Type B pancreatic cell (in vitro differentiated cells): ENCODE results near the gene NTM. TPM values are rescaled to one million over a fixed set of nuclear protein-coding genes. Genes with fewer than 3 reads are reported as not detected.

ENCODE experiments used
- DNase-seq: peaks from one replicate; pipeline ENCODE4 v3.0.0; 2021; ENCODE audit warnings: mixed read lengths; ENCODE audit not compliant: unreplicated experiment; ENCODE audit errors: extremely low spot score
- H3K27ac Mint-ChIP-seq: 2 replicates; pipeline ENCODE4 v1.8.0; 2021; ENCODE audit warnings: mild to moderate bottlenecking, mixed read lengths
- H3K27me3 Mint-ChIP-seq: 2 replicates; pipeline ENCODE4 v1.8.0; 2021; ENCODE audit warnings: mixed read lengths
- H3K36me3 Mint-ChIP-seq: 2 replicates; pipeline ENCODE4 v1.8.0; 2021; ENCODE audit warnings: mixed read lengths
- H3K4me1 Mint-ChIP-seq: one replicate; pipeline ENCODE4 v1.8.0; 2021; ENCODE audit warnings: mixed read lengths; ENCODE audit not compliant: unreplicated experiment
- H3K4me3 Mint-ChIP-seq: 2 replicates; pipeline ENCODE4 v1.8.0; 2021; ENCODE audit warnings: mild to moderate bottlenecking, mixed read lengths
- H3K9me3 Mint-ChIP-seq: 2 replicates; pipeline ENCODE4 v1.8.0; 2021; ENCODE audit warnings: mixed read lengths
- CTCF ChIP-seq: fragments of 200-600 bp; sonication (generic); conservative IDR thresholded peaks from 2 replicates; pipeline ENCODE4 v1.5.0; 2021; ENCODE audit warnings: antibody characterized with exemption, mild to moderate bottlenecking
- total RNA-seq: library from RNA; stranded (reverse); gene quantifications from 2 replicates; pipeline ENCODE4 v1.2.1, GENCODE V29; 2021; ENCODE audit warnings: low replicate concordance

Gene NTM
- total RNA-seq, 1 donor from 2014 or later, result 19.2 TPM

DNA sequence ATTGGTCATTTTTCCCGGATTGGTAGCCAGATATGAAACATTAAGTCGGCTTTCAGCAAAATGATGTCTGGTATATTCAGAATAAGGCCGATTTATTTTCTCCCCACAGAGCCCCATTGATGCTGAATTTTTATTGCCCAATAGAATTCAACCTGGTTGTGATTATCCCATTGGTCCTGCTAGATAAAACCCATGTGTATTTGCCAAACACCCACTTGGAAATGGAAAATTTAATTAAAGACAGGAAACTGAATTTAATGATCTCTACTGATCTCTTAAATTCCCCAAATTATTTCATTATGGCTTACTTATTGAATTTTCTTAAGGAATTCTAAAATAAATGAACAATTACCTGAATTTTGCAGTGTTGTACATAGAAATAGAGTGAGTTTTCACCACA is 609.8 kb downstream of the NTM start:
- Mint-ChIP-seq H3K4me3 (no peak overlapping the region), H3K36me3 (no peaks in the 10 kb centered on the region), H3K9me3 (no peaks in the 10 kb centered on the region), H3K4me1 (peaks cover 17% of the 10 kb centered on the region), H3K27ac (no peak overlapping the region), H3K27me3 (peaks cover 18% of the 10 kb centered on the region)
- DNase-seq, result no peak
- no peak for TF ChIP-seq CTCF

DNA sequence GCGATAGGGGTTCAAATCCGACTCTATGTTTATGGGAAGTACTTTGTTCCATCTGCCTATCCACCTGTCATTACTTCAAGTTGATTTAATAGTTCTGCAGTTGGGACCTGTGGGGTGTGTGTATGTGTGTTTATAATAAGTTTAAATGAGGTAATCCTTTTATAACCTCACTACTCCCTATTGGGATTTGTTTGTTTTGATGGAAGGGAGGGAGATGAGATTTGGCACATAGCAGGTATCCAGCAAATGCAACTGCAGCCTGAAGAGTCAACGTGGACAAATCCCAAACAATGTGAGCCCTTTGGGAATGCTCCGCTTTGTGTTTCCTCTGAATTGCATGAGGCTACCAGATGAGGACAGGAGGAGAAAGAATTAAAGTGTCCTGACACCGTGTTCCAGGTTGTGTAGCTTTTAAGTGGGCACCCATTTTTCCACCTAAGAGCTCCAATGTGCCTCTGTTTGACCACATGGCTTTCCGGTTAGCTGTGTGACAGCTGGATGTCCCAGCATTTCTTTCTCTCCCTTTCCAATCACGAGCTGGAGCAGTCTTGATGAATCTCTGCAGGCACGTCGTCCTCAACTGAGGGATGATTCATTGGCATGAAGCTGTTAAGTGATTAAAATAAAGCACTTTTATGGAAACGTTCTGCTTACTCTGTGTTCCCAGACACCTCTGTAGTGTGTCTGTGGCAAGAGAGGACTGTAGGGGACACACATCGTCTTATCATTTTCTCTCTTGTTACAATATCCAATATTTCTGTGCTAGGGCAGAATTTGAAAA is 610.7 kb downstream of the NTM start:
- DNase-seq, result no peak
- no peak for TF ChIP-seq CTCF
- no peaks in the 10 kb centered on the region for H3K36me3 Mint-ChIP-seq
- peaks cover 24% of the 10 kb centered on the region for H3K4me1 Mint-ChIP-seq
- H3K4me3 Mint-ChIP-seq, result no peak overlapping the region
- H3K27ac Mint-ChIP-seq, result no peak overlapping the region
- H3K27me3 Mint-ChIP-seq, result peaks cover 18% of the 10 kb centered on the region
- H3K9me3 Mint-ChIP-seq, result no peaks in the 10 kb centered on the region

DNA sequence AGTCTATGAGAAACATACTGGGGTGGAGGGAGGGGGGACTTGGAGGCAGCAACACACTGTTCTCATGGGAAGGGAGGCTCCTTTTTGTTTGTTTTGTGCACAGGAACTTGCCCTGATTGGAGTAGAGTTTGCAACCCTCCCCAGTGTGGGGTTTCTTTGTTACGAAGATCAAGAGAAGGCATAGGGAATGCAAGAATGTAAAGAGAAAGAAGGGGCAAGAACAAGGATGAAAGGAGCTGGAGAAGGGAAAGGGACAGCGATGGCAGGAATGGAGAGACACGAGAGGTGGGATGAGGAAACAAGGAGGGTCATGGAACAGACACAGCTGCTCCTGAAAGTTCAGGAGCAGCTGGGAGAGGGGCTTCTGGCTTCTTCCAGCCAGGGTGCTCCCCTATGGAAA is 611.7 kb downstream of the NTM start:
- Mint-ChIP-seq H3K4me1 (peaks cover 24% of the 10 kb centered on the region), H3K27me3 (peaks cover 22% of the 10 kb centered on the region), H3K9me3 (no peaks in the 10 kb centered on the region), H3K36me3 (no peaks in the 10 kb centered on the region), H3K27ac (no peak overlapping the region), H3K4me3 (no peak overlapping the region)
- no peak for DNase-seq
- no peak for TF ChIP-seq CTCF

- H3K27me3 Mint-ChIP-seq, result peaks cover 17% of the 10 kb centered on the region
- H3K4me3 Mint-ChIP-seq, result no peak overlapping the region
- H3K4me1 Mint-ChIP-seq, result peaks cover 16% of the 10 kb centered on the region
- no peaks in the 10 kb centered on the region for H3K36me3 Mint-ChIP-seq
- no peak for DNase-seq
- no peaks in the 10 kb centered on the region for H3K9me3 Mint-ChIP-seq
- no peak for TF ChIP-seq CTCF
- H3K27ac Mint-ChIP-seq, result no peak overlapping the region
Measured at GRCh38 chr11:131985846-131986301, 615.5 kb downstream of the NTM start.

- H3K9me3 Mint-ChIP-seq, result no peaks in the 10 kb centered on the region
- H3K27me3 Mint-ChIP-seq, result peaks cover 13% of the 10 kb centered on the region
- no peak for TF ChIP-seq CTCF
- H3K4me1 Mint-ChIP-seq, result peaks cover 8% of the 10 kb centered on the region
- no peaks in the 10 kb centered on the region for H3K36me3 Mint-ChIP-seq
- DNase-seq, result no peak
- H3K27ac Mint-ChIP-seq, result no peak overlapping the region
- no peak overlapping the region for H3K4me3 Mint-ChIP-seq
Measured at GRCh38 chr11:131987703-131988102, 617.3 kb downstream of the NTM start.
